GM12865 (cell line): ENCODE data around the gene TTYH1.
"Not testable (repeated sequence)": the region's sequence is repeated elsewhere in the genome, so short reads cannot be mapped to it uniquely, and the experiment has no call there.

Experiments used
- DNase-seq: peaks from one replicate; pipeline ENCODE4 v3.0.0; 2010; ENCODE audit warnings: low read depth
- H3K4me3 ChIP-seq: 2 replicates; pipeline ENCODE4 v1.5.1; 2011; ENCODE audit warnings: mild to moderate bottlenecking, low read depth, low read length, control low read depth
- CTCF ChIP-seq: IDR thresholded peaks from 2 replicates; pipeline ENCODE4 v1.5.1; 2011; ENCODE audit warnings: low read length, control low read depth, low read depth, inconsistent platforms; ENCODE audit not compliant: insufficient read depth; ENCODE audit errors: missing control alignments

Gene TTYH1

GRCh38 chr19:54462655-54463530 lies 47.6 kb downstream of the TTYH1 start:
- peak; percentile 82 for DNase-seq
- peak overlapping the region; percentile 88 for H3K4me3 ChIP-seq
- TF ChIP-seq CTCF = peak; percentile 14

GRCh38 chr19:54463531-54464043 lies 48.3 kb downstream of the TTYH1 start, which contains the start of gene LENG9:
Gene LENG9, minus strand, starts transcription at chr19:54463778. Its CDS starts 252 bp downstream, at chr19:54463526.
- peak within 1 kb of the TSS; percentile 90 for H3K4me3 ChIP-seq
- peak; percentile 100 for DNase-seq
- no peak for TF ChIP-seq CTCF

GRCh38 chr19:54464044-54464629 lies 48.9 kb downstream of the TTYH1 start:
- peak; percentile 99 for DNase-seq
- H3K4me3 ChIP-seq = peak overlapping the region; percentile 90
- no peak for TF ChIP-seq CTCF

GRCh38 chr19:54464630-54465425 lies 49.6 kb downstream of the TTYH1 start:
- peak; percentile 95 for DNase-seq
- no peak for TF ChIP-seq CTCF
- H3K4me3 ChIP-seq = peak overlapping the region; percentile 90

- H3K4me3 ChIP-seq = no peak overlapping the region
- DNase-seq = no peak
- no peak for TF ChIP-seq CTCF
Measured at GRCh38 chr19:54465426-54466109, 50.3 kb downstream of the TTYH1 start.

- not testable (repeated sequence) for DNase-seq, H3K4me3 ChIP-seq
Measured at GRCh38 chr19:54466110-54466480, 50.8 kb downstream of the TTYH1 start.
